ENCODE data around the gene BNC1.

BNC1 gene

DNA sequence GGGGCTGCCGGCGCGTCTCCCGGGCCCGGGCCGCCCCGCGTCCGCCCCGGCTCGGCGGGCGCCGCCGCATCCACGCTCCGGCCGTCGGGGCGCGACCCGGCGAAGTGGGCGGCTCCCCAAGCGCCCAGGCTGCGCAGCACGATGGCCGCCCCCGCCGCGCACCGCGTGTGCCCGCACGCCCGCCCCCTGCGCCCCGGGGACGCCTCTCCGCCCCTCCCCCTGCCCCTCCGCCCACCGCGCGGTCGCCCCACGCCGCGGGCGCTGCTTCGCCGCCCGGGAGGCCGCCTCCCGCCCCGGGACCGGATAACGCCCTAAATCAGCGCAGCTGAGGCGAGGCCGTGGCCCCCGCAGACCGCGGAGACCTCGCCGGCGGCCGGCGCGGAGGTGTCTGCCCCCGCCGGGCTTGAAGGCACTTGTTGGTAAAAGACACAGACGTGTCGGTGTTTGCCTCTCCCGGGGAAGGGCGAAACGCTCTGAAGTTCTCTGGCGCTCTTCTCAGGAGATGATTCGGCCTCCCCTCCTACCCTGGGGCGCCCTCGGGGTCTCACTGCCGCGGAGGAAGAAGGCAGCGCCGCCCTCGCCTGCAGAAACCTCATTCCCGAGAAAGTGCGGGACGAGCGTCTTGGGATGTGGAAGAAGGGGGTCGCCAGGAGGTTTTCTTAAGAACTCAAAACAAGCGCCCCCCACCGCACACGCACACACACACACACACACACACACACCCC, at the start of gene BNC1:
Gene BNC1, minus strand, starts transcription at position 106 of the 725 bp plus-strand sequence. Its CDS starts 36 bp downstream, at position 70.
- no peak for DNase-seq

DNA sequence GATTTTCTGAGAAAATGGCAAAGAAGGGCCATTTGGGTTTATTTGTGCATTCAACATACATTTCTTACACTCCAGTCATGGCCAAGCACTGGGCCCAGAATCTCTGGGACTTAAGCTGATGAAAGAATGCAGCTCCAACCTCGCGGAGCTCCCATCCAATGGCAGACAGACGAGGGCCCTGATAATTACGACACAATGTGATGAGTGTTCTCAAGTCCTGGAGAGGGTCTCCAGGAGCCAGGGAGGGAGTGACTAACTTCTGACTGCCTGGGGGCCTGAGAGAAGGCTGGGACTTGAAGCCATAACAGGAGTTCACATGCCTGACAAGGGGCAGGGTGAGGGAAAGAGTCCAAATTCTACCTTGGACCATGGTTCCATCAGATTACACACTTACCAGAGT, 42.6 kb upstream of the BNC1 start:
- DNase-seq = no peak

GRCh38 chr15:83324799-83325198, 40.3 kb upstream of the BNC1 start:
- DNase-seq = no peak

DNA sequence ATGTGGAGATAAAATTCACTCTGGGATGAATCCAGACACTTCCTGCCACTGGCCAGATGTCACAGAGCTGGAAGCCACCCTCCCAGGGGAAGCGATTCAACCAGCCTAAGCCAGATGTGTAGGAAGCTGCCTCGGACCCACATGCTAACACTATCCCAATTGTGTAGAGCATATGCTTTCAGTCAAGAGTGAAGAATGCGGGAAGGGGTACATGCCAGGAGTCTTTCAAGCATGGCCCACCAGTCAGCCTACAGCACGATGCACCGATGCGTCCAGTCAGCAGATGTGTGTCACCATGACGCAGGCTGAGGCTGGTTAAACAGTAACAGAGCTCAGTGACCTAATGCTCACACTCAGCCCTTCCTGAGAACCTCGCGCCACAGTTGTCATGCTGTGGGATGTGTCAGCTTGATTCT, 38.8 kb upstream of the BNC1 start:
- no peak for DNase-seq

DNA sequence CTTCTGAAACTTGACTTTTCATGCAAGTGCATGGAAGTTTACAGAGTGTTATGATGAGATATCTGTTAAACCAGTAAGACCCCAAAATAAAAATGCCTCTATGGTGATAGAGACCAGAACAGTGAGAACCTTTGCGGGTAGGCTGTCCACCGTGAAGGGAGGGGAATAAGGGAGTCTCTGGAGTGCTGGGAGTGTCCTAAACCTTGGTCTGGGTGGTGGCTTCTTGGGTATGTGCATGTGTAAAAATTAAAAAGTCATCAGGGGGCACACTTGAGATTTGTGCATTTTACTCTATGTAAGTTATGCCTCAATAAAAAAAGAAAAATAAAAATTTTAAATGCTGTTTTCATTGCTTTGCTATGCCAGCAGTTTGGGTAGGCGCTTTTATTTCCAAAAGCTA, 38.2 kb upstream of the BNC1 start:
- DNase-seq = no peak

DNA sequence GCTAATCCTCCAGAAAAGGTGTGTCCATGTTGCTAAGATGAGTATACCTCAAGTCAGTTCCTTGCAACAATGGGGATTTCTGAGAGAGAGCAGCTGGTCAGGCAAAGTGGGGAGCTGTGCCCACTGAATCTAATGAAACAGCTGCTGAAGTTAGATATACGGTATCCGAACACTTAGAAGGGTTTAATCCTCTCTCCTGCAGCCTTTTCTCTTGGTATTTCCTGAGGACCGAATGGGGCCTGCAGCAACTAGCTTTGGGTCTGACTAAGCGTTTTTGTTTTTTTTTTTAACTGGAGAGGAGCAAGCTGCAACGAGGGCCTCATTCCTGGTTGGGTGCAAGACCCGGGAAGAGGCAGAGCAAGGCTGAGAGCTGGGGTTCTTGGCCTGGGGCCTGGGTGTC, 37.6 kb upstream of the BNC1 start:
- no peak for DNase-seq

GRCh38 chr15:83320844-83321243, 36.4 kb upstream of the BNC1 start:
- no peak for DNase-seq

DNA sequence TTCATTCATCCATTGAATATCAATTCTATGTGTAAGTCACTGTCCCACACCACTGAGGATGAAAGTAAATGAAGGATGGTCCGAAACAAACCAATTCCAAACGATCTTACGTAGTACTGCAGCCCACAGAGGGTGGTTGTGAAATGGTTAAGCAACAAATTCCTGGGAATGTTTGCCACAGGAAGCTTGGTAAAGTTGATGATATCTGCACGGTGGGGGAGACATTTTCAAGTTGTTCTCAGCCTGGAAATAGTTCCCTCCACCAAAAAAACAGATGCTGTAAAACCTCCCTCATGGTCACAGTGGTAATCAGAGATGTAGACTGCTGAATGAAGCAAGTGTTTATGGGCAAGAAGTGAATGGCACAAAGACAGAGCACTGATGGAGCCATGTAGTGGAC, 35.9 kb upstream of the BNC1 start:
- no peak for DNase-seq

DNA sequence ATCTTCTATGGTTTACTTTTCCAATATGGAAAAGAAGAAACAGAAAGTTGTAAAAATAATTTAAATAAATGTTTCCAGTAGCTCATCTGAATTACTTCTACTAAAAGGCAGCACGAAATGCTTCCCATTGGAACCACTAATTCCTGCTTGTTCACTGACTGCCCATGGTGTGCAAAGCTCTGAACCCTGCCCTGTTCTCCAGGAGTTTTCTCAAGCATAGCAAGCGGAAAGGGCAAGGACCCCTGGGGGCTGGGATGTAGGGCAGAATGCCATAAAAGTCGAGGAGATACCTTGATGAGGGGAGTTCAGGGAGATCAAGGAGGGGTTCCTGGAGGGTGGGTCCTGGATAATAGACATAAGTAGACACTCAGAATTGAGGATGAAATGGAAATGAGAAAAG, 35.3 kb upstream of the BNC1 start:
- DNase-seq = no peak

DNA sequence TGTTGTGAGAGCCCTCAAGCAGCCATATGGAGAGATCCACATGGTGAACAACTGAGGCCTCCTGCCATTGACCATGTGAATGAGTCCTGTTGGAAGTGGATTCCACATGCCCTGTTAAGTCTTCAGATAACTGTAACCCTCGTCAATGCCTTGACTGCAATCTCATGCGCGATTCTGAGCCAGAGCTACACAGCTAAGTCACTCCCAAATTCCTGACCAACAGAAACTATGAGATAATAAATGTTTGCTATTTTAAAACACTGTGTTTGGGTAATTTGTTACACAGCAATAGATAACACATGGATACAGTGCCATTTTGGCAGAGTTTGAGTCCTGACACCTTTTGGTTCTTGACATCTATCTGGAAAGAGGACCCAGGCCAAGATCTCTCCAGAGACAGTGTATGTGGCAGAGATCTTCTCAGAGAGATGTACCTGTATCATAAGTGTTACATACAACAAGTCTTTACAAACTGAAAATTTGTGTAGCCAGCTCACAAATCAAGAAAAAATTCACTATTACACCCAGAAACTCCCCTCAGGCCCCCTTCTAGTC, 34.5 kb upstream of the BNC1 start:
- no peak for DNase-seq

- DNase-seq = no peak
Measured at GRCh38 chr15:83318036-83318435, 33.6 kb upstream of the BNC1 start.

DNA sequence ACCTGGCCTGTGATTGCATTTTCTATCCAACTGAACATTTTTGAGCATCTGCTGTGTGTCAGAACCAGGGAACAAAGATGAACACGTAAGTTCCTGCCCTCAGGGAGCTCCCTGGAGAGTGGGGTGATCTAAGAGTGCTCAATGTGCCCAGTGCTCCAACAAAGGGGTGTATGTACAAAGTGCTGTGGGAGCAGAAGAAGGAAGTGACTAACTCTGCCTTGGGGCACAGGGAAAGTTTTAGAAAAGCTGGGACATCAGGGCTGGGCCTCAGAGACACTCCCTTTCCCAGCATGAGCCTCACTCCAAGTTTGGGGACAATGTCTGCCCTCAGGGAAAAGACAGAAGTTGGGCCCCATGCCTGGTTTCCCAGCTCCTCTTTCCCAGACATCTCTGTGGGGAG, 27.6 kb upstream of the BNC1 start:
- DNase-seq = no peak

- DNase-seq = no peak
Measured at GRCh38 chr15:83310521-83311456, 26.3 kb upstream of the BNC1 start.

DNA sequence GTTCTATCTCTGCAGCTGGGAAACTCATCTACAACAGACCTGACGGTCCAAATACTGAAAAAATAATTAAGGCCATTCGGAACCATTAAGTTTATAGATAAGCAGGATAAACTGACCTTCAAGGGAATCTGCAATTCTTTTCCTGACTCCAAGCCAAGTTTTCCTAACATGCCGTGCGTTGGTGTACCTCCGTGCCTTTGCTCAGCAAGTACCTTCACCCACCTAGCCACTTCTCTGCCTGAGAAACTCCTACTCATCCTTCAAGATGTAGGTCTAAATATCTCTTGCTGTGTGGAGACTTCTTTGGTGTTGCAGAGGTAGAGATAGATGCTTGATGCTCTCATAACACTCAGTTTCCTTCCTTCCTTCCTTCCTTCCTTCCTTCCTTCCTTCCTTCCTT, 24.2 kb upstream of the BNC1 start:
- no peak for DNase-seq

DNA sequence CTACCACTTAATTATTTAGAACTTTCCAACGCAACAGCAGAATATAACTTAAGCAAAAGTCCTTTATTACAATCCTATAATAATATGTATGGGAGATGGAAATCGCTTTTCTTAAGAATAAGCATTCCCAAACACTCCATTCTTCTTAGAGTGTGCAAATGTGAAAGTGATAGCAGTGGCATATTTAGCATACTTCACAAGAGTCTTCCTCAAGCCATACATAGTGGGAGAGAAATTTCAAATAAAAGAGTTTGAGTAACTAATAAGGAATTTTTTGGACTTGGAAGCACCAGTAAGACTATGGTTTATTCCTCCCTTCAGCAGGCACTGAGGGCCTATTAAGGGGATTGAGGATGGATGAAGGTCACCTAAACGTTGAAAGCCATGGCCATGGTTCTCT, 22.1 kb upstream of the BNC1 start:
- DNase-seq = no peak

DNA sequence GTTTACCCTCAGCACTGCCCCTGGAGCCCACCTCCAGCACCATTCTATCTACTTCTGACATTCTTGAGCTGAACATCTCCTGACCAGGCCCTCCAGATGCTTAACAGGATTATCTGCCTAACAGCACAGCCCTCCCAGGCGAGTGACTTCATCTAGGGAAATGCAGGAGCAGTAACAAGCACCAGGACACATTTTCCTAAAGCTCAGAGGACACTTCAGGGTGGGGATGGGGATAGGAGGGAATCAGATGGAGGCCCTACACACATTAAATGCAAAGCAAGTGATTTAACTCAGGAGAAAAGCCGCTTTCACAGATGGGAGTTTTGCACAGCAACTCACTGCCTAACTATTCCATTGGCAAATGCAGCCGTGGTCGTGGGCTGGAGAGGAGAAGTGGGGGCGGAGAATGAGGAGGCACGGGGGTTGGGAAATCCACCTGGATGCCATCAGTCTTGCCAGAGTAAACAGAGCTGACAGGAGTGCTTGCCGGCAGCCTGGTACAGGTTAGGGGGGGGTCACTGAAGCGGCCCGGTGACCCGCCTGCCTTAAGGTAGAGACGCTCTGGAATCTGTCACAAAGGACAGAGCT, 21.3 kb upstream of the BNC1 start:
- DNase-seq = no peak

DNA sequence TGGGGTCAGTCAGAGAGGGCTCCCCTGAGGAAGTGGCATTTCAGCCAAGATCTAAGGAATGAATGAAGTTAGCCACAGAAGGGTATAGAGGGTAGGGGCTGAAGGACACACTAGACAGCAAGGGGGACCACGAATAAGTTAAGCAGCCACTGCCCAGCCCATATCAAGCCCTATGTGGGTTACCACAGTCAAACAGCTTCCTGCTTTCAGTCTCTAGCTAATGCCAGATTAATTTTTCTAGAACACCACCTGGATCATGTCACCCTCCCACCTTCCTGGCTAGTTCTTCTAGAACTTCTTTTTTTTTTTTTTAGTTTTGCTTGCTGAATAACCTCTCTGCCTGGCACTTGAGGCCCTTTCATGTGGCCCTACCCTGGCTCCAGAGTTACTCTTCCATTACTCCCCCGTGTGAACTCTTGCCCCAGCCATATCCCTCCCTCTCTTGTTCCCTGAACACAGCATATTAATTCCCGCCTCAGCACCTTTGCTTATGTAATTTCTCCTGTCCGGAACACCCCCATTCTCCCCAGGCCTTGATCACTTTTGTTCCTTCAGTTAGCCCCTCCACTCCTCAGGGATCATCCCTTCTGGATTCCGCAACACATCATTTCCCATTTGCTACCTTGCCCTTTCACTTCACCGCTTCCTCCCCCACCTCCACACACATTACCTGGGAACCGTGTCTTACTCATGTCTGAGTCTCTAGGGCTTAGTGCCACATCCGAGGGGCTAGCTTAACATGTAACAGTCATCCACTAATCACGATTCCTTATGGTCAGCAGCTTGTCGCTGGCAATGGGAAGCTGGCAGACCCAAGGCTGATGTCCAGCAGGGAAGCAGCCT, 20.6 kb upstream of the BNC1 start:
- DNase-seq = no peak

DNA sequence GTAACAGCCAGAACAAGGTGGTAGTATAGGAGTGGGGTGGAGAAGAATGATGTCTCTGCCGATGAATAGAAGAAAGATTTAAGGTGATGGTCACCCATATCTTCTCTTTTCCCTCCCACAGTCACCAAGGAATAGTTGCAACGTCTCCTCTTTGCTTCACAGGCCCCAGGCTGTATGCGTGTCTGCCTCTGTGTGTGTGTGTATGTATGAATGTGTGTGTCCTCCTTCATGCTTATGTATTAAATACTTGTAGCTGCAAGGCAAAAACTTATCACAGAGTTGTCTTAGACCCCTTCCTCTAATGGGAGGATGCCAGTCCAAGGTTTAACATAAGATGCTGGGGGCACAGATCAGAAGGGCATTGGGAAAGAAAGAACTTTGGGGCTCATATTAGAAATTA, 19.1 kb upstream of the BNC1 start:
- DNase-seq = no peak

DNA sequence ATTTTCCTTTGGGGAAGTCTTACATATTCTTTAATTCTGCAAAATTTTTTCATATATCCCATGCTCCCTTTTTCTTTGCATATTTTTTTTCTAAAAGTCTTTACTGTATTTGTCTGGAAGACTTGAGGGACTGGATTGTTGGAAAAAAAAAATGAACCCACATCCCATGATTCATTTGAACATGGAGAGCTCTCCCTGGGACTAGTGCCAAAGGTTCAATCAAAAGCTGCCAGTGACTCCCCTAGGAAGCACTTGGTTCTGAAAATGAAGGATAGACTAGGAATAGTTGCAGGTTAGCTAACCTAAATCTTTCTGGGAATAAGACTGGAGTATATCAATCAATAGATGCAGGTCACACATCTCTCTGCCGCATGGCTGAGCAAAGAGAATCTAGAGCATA, 16.4 kb upstream of the BNC1 start:
- DNase-seq = no peak

- DNase-seq = no peak
Measured at GRCh38 chr15:83299462-83299861, 15.0 kb upstream of the BNC1 start.

DNA sequence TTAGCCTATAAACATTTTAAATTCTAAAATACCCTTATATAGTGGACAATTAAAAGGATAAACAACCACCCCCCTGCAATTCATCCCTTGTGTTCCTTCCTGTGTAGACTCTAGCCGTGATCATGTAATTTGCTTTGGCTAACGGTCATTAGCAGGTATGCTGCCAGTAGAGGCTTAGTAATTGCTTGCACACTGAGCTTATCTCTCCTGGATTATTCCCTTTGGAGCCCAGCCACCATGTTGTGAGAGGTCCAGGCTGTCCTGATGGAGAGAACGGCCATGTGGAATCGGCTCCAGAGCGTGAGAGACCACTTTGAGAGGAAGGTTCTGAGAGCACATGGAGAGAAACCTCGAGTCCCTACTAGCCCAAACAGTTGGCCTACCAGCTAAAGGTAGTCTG, 11.0 kb upstream of the BNC1 start:
- DNase-seq = no peak

- no peak for DNase-seq
Measured at GRCh38 chr15:83293201-83293600, 8.7 kb upstream of the BNC1 start.

- DNase-seq = no peak
Measured at GRCh38 chr15:83292317-83292716, 7.9 kb upstream of the BNC1 start.
